Fibroblast of villous mesenchyme (primary cell): Measurements from ENCODE around the gene PATZ1. TPM values are rescaled to one million over a fixed set of nuclear protein-coding genes. Genes with fewer than 3 reads are reported as not detected.

ENCODE experiments used
- DNase-seq: peaks from one replicate; pipeline ENCODE4 v3.0.0-alpha.2; 2010; ENCODE audit warnings: low read depth
- H3K4me3 ChIP-seq: 2 replicates; pipeline ENCODE4 v1.5.1; 2011; ENCODE audit warnings: low read depth, mild to moderate bottlenecking, low read length
- CTCF ChIP-seq: IDR thresholded peaks from 2 replicates; pipeline ENCODE4 v1.5.1; 2012; ENCODE audit warnings: low read depth, mild to moderate bottlenecking, low read length; ENCODE audit not compliant: insufficient read depth
- total RNA-seq: library from RNA; depleted of rRNA; stranded (reverse); fragments of >200 nt; gene quantifications from 2 replicates; pipeline ENCODE4 v1.2.3, GENCODE V29; 2012

Gene PATZ1
- total RNA-seq, 1 donor, result 15.1 TPM

DNA sequence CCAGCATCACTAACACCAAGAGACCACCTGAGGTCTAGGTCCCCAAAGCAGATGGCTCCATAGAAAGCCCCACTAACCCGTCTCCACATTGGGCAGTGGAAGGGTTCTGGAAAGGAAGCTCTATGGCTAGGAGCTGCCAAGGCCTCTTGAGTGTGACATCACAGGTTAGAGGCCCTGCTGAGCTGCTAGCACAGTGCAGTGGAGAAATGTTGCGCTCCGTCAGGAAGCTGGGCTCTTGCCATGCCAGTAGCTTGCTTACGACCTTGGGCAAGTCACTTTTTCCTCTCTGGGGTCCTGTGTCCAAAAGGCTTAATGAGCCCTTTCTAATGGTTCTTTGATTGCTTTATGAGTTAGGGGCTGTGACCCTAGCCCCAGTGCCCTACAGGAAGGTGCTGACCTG lies 64.4 kb downstream of the PATZ1 start:
- no peak overlapping the region for H3K4me3 ChIP-seq
- DNase-seq, result no peak
- no peak for TF ChIP-seq CTCF

DNA sequence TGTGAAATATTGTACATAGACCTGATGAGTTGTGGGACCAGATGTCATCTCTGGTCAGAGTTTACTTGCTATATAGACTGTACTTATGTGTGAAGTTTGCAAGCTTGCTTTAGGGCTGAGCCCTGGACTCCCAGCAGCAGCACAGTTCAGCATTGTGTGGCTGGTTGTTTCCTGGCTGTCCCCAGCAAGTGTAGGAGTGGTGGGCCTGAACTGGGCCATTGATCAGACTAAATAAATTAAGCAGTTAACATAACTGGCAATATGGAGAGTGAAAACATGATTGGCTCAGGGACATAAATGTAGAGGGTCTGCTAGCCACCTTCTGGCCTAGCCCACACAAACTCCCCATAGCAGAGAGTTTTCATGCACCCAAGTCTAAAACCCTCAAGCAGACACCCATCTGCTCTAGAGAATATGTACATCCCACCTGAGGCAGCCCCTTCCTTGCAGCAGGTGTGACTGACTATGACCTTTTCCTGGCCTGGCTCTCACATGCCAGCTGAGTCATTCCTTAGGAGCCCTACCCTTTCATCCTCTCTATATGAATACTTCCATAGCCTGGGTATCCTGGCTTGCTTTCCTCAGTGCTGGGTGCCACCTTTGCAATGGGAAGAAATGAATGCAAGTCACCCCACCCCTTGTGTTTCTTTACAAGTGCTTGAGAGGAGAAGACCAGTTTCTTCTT lies 66.2 kb downstream of the PATZ1 start:
- no peak for DNase-seq
- no peak overlapping the region for H3K4me3 ChIP-seq
- no peak for TF ChIP-seq CTCF

DNA sequence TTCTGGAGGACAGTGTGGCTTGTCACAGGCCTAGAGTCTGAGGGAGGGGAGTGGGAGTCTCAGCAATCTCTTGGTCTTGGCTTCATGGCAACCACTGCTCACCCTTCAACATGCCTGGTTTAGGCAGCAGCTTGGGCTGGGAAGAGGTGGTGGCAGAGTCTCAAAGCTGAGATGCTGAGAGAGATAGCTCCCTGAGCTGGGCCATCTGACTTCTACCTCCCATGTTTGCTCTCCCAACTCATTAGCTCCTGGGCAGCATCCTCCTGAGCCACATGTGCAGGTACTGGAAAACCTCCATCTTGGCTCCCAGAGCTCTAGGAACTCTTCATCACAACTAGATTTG lies 66.8 kb downstream of the PATZ1 start:
- no peak for TF ChIP-seq CTCF
- DNase-seq, result no peak
- H3K4me3 ChIP-seq, result no peak overlapping the region

- no peak for TF ChIP-seq CTCF
- H3K4me3 ChIP-seq, result no peak overlapping the region
- DNase-seq, result no peak
Observed at GRCh38 chr22:31278626-31279326, 67.4 kb downstream of the PATZ1 start.

DNA sequence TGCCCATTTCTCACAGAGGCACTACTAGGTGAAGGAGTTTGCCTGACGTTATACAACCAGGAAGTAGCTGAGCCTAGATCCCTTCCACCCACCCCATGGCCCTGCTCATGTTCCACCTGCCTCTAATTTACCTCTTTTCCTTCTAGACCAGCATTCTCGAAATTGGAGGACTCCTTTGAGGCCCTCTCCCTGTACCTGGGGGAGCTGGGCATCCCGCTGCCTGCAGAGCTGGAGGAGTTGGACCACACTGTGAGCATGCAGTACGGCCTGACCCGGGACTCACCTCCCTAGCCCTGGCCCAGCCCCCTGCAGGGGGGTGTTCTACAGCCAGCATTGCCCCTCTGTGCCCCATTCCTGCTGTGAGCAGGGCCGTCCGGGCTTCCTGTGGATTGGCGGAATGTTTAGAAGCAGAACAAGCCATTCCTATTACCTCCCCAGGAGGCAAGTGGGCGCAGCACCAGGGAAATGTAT lies 68.0 kb downstream of the PATZ1 start:
- H3K4me3 ChIP-seq, result no peak overlapping the region
- no peak for TF ChIP-seq CTCF
- DNase-seq, result no peak

GRCh38 chr22:31277741-31278140 lies 68.4 kb downstream of the PATZ1 start:
- no peak overlapping the region for H3K4me3 ChIP-seq
- no peak for DNase-seq
- TF ChIP-seq CTCF, result no peak
